ENCODE measurements around the gene CADPS. TPM values are rescaled to one million over a fixed set of nuclear protein-coding genes. Genes with fewer than 3 reads are reported as not detected.

CADPS gene
- total RNA-seq, 4 donors from 2014 or later, result 0.82 to 13.2 TPM; not detected in 2

- Histone ChIP-seq H3K27me3 (peaks cover 0 to 83% of the 10 kb centered on the region in 2 donors), H3K9me3 (no peaks in the 10 kb centered on the region), H3K4me1 (peaks cover 0 to 11% of the 10 kb centered on the region in 2 donors), H3K4me3 (no peak overlapping the region), H3K36me3 (no peaks in the 10 kb centered on the region), H3K27ac (no peak overlapping the region)
- TF ChIP-seq, protein P1, sequence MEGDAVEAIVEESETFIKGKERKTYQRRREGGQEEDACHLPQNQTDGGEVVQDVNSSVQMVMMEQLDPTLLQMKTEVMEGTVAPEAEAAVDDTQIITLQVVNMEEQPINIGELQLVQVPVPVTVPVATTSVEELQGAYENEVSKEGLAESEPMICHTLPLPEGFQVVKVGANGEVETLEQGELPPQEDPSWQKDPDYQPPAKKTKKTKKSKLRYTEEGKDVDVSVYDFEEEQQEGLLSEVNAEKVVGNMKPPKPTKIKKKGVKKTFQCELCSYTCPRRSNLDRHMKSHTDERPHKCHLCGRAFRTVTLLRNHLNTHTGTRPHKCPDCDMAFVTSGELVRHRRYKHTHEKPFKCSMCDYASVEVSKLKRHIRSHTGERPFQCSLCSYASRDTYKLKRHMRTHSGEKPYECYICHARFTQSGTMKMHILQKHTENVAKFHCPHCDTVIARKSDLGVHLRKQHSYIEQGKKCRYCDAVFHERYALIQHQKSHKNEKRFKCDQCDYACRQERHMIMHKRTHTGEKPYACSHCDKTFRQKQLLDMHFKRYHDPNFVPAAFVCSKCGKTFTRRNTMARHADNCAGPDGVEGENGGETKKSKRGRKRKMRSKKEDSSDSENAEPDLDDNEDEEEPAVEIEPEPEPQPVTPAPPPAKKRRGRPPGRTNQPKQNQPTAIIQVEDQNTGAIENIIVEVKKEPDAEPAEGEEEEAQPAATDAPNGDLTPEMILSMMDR (IDR thresholded peaks at IDR 0.05), result no peak
- no peak for TF ChIP-seq POLR2A (IDR thresholded peaks at IDR 0.05)
- no peak for DNase-seq
- intact Hi-C loops (cut with DNase I; ENCODE audit: low total_unique reads), result no loop called here
These were observed 499.4 kb downstream of the CADPS start for GRCh38 chr3:62375655-62376453.

- peaks cover 0 to 83% of the 10 kb centered on the region in 2 donors for H3K27me3 ChIP-seq
- DNase-seq, result no peak
- no peak overlapping the region for H3K27ac ChIP-seq
- intact Hi-C loops (cut with DNase I; ENCODE audit: low total_unique reads), result no loop called here
- H3K9me3 ChIP-seq, result no peaks in the 10 kb centered on the region
- H3K4me3 ChIP-seq, result no peak overlapping the region
- H3K36me3 ChIP-seq, result no peaks in the 10 kb centered on the region
- TF ChIP-seq, protein P1 (IDR thresholded peaks at IDR 0.05), result no peak
- no peak for TF ChIP-seq POLR2A (IDR thresholded peaks at IDR 0.05)
- H3K4me1 ChIP-seq, result peaks cover 0 to 14% of the 10 kb centered on the region in 2 donors
These were observed 500.6 kb downstream of the CADPS start for GRCh38 chr3:62374341-62375218.

DNA sequence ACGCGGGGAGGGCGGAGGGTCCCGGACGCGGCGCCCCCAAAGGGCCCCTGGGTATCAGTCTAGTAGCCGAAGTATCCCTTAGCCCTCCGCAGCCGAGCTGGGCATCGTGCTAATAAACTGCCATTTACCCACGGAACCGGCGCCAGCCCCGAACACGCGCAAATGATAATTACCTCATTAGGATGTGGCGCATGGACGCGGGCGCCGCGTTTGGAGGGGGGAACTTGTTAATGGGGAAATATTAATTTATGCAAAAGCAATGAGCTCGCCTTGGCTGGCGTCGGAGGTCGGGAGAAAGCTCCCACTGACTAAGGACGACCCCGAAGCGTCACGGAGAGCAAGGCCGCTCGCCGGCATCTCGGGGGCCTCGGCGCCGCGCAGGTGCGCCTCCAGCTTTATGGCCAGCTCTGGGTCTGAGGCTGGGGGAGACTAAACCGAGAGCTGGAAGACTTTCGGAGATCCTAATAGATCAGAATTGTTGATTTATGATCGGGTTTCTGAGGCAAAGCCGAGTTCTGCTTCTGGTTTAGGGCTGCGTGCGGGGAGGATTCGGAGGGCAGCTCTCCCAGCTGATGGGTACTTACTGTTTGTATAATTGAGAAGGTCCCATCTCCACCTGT is 501.4 kb downstream of the CADPS start:
- Histone ChIP-seq H3K27me3 (peaks cover 4 to 83% of the 10 kb centered on the region in 2 donors), H3K36me3 (no peaks in the 10 kb centered on the region), H3K4me1 (peaks cover 0 to 21% of the 10 kb centered on the region in 2 donors), H3K9me3 (no peaks in the 10 kb centered on the region), H3K4me3 (no peak overlapping the region), H3K27ac (no peak overlapping the region)
- intact Hi-C loops (cut with DNase I; ENCODE audit: low total_unique reads), result no loop called here
- TF ChIP-seq, protein P1 (IDR thresholded peaks at IDR 0.05), result no peak
- no peak for TF ChIP-seq POLR2A (IDR thresholded peaks at IDR 0.05)
- no peak for DNase-seq

DNA sequence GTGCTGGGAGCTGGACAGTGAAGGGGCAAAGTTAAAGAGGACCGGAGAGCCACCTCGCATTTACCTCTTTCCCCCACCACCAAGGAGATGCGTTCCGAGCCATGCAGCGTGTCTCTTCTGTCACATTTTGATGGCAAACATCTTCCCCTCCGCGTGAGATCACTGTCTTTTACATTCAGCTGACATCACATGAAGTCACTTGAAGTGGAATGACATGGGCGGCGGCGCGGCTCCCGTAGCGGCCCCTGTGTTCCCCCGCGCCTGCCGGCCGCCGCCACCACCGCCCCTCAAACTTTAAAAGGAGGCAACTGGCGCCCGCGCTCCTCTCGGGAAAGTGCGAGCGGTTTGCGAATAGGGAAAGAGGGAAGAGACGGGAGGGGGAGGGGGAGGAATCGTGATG is 502.0 kb downstream of the CADPS start, which contains the start of gene FEZF2:
FEZF2 (minus strand) TSS at position 336 of the 400 bp plus-strand sequence. CDS start 682 bp downstream, outside the sequence.
- TF ChIP-seq, protein P1 (IDR thresholded peaks at IDR 0.05), result no peak
- TF ChIP-seq POLR2A (IDR thresholded peaks at IDR 0.05), result no peak
- no peak for DNase-seq
- H3K4me3 ChIP-seq, result no peak within 1 kb of the TSS
- H3K36me3 ChIP-seq, result no peaks in the 10 kb centered on the region
- H3K27ac ChIP-seq, result no peak within 1 kb of the TSS
- H3K9me3 ChIP-seq, result no peaks in the 10 kb centered on the region
- H3K4me1 ChIP-seq, result peaks cover 0 to 27% of the 10 kb centered on the region in 2 donors
- intact Hi-C loops (cut with DNase I; ENCODE audit: low total_unique reads), result no loop called here
- H3K27me3 ChIP-seq, result peaks cover 4 to 81% of the 10 kb centered on the region in 2 donors
